Right kidney (tissue), 1 donor: Measurements from ENCODE around the gene RASGRP2.

Experiments used
- DNase-seq: peaks from one replicate; pipeline ENCODE4 v3.0.0-alpha.2; 2016

The RASGRP2 gene

DNA sequence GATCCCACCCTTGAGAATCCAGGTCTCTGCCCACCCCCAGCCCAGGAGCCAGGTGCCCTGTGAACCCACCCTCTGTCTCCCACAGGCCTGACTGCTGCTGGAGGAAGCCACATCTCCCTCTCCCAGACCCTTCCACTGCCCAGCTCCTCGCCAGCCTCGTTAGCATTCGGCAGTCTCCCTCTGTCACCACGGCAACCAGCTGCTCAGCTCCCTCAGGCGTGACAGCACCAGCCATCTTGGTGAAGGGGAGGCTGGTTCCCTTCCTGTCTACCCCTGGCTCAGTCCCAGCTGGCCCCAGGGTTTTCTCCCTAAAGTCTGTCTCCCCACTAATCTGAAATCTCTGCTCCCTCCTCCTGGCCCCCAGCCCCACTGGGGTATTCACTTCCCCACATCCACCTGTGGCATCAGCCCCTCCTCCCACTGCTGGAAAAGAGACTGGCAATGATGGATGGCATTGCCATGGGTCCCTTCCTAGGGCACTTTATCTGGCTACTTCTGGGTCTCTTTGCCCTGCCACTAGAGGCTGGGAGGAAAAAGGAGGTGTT lies 49.0 kb downstream of the RASGRP2 start:
- peak; percentile 55 for DNase-seq

DNA sequence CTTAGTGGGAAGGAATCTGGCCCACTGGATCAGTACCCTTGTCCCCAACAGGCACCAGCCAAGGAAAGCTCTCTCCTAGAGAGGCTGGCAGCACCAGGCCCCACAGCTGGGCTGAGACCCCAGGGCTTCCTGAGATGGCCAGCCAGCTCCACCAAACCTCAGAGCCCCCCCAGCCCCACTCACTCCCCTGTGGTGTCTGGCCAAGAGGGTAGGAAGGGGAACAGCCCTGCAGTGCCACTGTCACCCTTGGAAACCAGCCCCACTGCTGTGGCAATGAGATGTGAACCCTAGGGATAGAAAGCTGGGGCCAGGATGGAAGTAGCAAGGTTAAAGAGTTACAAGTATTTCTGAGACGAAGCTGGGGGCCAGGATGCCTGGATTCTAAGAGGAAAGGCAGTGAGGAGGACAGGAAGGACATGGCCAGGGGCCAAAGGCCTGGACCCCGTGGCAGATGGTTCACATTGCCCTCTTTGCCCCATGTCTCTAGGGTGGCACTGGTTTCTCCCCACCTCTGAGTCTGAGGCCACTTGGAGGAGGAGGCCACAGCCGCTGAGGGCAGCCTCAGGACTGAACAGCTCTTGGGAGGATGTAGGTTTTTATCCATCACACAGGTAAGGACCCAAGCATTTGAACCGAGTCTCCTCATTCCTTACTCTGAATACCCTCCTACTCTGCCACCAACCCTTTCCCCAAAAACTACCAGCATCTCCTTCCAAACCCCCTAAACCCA lies 49.8 kb downstream of the RASGRP2 start:
- no peak for DNase-seq

DNA sequence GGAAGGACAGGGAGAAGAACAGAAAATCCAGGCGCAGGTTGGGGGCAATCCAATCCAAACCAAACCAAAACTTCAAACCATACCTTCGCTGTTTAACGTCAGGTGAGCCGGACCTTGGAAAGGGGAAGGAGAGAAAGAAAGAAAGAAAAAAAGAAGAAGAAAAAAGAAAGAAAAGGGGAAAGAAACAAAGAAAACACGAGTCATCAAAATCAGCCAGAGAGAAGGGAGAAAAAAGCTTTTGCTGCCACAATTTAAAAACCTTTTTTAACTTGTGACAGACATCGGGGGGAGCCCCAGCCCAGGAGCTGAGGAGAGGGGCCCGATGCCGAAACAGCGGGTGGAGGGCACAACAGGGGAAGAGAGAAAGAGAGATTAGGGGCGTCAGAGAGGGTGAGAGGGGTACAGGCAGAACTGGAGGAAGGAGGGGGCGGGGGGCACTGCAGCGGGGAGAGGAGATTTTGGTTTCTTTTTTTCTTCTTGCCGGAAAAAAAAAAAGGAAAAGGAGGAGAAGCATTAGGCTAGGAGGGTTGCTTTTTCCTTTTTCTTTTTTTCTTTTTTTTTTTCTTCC lies 51.1 kb downstream of the RASGRP2 start:
- DNase-seq = no peak

DNA sequence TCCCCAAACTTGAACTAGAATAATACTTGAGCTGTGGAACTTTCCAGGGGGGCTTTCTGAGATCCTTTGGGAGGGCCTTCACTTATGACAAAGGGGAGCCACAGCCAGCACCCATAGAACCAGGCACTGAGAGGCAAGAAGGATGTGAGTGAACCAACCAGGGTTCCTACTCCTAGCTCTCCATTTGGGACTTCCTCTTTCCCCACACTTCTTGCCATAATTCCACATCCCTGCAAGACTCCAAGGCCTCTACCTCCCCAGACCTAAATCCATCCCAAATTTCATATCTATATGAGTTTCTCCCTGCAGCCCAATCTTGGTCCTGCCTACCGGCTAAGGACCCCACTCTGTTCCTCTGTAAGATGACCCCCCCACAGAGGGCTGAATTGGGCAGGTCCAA lies 52.4 kb downstream of the RASGRP2 start:
- DNase-seq = no peak

DNA sequence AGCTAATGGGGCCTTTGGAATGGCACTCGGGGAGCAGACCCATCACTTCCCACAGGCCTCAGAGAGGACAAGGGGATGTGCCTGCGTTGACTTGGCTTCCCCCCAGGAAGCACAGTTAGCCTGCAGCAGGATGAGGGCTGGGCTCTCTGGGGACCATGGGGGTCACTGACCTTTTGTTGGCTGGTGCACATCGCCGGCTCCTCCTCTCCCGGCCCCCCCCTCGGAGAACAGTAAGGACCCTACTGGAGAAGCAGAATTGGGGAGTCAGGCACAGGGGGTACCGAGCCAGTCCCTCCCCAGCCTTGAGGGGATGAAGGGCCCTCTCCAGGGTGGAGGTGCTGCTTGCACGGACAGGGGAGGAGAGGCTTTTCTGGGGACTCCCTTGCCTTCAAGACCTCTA lies 53.7 kb downstream of the RASGRP2 start:
- no peak for DNase-seq

DNA sequence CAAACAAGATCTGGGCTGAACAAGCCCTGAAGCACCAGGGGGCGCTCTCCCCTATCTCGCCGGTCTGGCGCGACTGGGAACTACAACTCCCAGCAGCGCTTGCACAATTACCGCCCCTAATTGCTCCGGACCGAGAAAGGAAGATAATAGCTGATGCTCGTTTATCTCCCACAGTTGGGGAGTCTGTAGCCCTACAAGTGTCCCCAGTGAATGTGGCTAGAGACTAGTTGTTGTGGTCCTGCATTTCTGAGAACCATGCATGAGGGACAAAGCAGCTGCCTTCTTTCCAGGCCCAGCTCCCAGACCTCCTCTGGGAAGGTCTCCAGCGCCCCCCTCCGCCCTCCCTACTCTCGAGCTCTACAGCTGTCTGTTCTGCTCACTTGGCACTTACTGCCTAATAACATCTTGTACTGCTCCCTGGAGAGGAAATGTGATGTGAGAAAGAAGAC lies 55.4 kb downstream of the RASGRP2 start:
- DNase-seq = peak; percentile 92

DNA sequence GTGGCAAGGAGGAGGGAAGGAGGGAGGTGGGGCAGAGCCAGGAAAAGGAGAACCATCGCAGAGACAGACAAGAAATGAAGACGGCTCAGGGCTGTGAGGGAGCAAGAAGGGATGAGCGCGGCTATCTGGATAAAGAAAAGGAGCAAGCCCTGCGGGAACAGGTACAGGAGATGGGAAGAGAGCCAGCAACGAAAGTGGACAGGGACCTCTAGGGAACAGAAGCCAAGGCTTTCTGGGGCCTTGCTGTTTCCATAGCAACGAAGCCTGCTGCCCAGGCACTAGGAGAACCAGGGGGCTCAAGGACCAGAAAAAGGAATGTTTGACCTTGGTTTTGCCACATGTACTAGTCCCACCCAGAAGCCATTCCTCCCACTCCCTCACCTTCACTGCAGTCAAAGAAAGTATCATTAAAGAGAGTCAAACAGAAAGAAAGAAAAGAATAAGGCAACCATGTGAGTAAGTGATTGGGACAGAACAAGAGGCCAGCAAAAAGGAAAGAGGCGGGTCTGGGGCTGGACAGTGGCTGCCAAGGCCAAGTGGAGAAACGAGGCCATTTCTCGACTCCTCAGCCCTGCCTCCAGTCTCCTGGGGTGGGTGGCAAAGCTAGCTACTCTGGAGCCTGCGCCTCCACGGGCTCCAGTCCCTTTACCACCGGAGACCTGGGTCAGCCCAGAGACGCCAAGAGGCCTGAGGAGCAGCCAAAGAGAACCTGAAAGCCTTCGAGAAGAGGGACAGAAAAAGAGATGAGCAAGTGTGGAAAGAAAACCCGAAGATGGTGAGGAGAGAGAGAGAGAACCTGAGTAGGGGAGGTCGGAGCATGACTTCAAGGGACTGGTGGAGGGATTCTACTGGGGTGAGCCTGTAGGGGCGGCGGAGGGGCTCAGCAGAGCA lies 56.1 kb downstream of the RASGRP2 start:
- no peak for DNase-seq

DNA sequence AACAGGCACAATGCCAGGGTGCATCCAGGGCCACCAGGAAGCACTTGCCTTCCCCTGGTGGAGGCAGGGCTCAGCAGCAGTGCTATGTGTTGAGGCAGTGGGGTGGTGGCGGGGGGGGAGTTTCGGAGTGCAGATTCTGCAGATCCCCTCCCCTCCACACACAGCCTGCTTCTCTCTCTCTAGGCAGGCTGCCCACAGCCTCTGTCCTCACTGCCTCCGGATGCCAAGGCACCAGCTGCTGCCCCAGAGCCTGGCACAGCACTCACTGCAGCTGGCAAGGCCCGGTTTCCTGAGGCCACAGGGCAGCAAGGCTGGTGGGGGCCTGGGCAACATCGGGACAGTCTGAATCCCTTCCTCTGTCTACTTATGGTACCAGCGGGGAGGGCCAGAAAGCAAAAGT lies 56.7 kb downstream of the RASGRP2 start:
- DNase-seq = no peak

DNA sequence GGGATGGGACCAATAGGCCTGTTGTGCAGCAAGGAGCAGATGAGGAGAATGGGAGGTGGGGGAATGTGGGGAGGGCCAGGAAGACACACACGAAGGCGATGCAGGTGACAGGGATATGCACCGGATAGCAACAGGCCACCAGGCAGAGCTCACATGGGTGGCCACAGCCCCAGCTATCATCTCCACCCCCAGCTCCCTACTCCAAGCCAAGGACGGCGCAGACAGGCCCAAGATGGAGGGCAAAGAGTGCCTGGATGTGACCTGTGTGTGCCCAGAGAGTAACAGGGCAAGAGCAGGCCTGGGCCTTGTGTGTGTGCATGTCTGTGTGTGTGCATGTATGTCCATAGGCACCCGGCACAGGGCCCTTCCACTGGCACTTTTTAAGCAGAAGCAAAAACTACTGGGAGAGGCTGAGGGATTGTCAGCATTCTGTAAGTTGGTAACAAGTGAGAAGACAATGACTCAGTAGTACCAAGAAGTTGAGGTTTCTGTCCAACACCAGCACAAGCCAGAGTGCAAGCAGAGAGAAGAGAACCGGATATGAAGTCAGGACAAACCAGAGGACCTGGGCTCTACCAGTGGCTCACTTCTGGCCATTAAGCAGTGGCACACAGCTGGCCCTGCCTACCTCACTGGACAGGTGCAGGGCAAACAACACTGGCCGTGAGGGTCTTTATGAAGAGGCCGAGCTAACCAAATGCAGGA lies 57.3 kb downstream of the RASGRP2 start:
- no peak for DNase-seq

DNA sequence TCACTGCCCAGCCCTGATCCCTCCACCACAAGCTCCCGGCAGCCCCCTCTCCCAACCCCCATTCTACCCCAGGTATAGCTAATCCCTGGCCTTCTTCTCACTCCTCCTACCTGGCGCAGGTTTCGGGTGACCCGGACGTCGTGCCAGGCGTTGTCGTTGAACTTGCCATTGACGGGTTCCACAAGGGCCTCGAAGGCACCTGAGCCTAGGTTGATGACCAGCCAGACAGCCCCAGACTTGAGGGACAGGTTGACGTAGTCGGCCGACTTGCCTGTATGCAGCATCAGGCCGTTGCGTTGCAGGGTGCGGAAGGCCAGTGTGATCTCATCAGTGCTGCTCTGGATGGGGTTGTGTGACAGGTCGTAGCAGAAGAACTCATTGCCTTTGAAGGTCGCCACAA lies 58.4 kb downstream of the RASGRP2 start:
- no peak for DNase-seq

DNA sequence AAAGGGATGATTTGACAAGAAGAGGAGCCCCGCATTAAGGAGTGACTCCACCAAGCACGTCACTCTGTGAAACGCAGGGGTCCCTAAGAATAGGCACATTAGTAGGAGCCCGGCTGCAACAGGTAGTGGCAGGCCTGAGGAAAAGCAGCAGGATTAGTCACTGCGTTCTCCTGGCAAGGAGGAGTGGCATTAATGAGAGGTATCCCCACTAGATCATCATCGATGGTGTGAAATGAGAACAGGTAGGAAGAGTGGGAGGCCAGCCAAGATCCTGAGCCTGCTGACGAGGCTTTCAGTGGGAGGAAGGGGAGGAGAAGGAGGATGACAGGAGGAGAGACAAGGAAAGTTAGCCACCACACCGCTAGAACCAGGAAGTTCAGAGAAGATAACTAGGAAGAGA lies 59.6 kb downstream of the RASGRP2 start:
- DNase-seq = no peak

DNA sequence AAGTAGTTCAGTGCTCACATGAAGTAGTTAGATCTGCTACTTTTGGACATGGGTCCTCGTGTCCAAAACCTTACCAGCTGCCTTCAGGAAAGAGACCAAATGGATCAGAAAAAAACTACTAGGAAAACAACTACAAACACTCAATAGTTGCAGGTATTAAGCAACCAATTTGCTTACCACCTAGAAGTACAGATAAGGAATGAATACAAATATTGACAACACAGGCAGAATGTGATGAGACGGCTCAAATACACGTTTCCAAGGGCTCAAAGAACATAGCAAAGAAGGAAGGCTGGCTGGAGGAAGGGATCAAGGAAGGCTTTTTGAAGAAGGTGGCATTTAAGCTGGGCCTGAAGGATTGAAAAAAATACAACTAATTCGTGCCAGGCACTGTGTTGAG lies 62.8 kb downstream of the RASGRP2 start:
- no peak for DNase-seq

DNA sequence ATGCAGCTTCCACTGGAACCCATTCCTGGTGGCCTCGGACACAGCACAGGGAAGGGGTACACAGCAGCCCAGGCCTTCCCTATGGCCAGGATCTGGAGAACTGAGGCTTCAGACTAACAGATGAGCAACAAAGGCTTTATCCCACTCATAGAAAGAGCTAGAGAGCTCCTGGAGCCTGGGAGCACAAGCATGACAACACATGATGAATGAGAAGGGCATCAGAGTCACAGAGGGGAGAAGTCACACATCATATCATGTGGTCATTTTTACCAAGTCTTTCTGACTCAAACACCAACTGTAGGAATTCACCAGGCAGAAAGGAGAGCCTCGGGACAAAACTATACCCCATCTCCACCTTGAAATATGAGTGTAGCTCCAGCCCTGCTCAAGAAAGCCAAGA lies 64.1 kb downstream of the RASGRP2 start:
- no peak for DNase-seq

DNA sequence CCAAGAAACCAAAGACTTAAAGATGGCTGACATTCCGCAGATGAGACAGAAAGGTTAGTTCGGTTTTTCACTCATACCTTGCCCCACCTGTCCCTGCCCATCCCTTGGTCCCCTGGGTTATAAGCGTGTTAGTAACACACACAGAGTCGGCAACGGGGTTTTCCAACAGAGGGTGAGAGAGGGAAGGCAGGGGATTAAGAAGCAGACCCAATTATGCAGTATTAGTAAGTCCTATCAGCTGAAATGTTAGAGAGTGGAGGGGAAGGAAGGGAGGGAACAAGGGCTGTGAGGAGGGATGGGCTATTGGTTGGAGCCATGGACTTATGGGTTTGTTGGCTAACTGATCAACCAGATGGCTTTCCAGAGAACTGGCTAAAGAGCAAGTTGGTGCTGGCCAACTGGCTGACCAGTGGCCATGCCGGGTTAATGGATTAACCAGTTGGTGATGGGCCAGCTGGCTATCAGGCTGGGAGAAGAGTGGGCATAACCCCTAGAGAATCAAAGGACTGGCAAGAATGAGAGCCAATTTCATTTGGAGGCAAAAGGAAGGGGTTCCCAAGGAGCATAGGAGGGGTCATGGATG lies 66.4 kb downstream of the RASGRP2 start:
- DNase-seq = no peak
